GM19324 (cell line): ENCODE data around the gene RBM33.

Source experiments
- ATAC-seq: cut with Tn5 transposase; IDR thresholded peaks from one replicate; pipeline ENCODE4 v1.9.1; 2021; ENCODE audit warnings: mild to moderate bottlenecking, moderate library complexity; ENCODE audit not compliant: unreplicated experiment, low FRiP score

The RBM33 gene

DNA sequence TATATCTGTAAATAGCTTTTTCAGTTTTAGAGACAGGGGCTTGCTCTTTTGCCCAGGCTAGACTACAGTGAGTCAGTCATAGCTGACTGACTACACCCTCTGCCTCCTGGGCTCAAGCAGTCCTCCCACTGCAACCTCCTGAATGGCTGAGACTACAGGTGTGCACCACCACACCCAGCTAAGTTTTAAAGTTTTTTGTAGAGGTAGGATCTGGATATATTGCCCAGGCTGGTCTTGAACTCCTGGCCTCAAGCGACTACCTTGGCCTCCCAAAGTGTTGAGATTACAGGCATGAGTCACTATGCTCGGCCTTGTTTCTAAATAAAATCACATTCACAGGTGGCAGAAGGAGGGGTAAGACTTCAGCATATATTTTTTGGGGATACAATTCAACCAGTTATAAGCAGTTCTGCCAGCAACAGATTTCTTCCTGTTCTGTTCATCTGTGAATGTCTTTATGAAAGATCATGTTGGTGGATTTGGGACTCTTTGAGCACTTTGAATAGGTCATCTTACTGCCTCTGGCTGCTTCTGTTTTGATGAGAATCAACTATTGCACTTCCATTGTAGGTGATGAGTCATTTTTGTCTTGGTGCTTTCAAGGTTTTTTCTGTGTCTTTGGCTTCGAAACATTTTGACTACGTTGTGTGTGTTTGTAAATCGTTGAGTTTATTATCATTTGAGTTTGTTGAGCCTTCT, 15.7 kb downstream of the RBM33 start:
- no peak for ATAC-seq

DNA sequence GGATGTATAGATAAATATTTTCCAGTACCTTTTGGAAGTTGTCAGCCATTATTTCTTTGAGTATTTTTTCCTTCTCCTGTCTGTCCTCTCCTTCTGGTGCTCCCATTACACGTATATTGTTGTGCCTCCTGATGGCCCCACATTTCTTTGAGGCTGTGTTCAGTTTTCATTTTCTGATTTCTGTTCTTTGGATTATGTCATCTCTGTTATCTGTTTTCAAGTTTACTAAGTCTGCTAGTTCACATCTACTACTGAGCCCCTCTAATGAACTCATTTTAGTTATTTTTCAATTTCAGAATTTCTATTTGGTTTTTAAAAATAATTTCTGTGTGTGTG, 16.3 kb downstream of the RBM33 start:
- no peak for ATAC-seq

GRCh38 chr7:155662343-155663043, 18.0 kb downstream of the RBM33 start:
- no peak for ATAC-seq

GRCh38 chr7:155663937-155664336, 19.5 kb downstream of the RBM33 start:
- no peak for ATAC-seq

DNA sequence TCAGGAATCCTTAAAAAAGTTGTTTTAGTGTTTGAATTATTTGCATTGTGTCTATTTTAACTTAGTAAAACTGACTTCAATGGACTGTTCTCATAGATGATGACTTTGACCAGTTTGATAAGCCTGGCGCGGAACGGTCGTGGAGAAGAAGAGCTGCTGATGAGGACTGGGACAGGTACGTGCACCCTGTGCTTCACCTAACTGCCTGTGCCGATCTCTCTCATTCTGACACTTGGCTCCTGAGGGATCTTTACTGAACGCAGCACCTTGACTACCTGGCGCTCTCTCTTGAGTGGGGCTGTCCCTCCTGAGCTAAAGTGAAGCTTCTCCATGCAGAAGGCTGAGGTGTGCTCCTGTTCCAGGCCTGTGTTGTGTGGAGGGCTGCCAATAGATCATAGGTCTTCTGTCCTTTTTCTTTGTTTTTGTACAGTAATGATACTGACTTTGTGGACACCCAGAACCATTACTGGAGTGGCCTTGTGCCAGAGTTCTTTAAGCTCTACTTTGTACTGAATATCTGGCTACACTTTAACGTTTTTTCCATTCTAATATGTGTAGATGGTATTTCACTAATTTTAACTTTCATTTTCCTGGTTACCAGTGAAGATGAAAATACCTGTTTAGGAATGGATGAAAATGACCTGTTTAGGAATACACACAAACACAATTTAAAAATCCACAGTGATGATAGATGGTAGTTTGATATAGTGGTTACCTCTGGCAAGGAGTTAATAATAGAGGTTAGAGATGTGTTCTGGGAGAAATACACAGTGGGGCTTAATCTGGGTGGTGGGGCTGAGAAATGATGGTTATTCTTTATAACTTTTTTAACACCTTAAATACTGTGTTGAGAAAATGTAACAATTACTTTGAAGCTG, 20.9 kb downstream of the RBM33 start:
- no peak for ATAC-seq

DNA sequence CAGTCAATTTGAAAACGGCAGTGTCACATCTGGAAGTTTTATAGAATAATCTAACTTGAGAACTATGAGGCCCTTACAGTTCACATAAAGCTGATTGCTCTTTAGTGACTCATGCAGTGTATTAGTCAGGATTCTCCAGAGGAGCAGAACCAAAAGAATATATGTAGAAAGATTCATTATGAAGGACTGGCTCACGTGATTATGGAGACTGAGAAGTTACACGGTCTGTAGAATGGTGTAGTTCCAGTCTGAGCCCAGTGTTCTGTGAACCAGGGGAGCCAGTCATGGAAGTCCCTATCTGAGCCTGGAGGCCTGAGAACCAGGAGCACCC, 21.5 kb downstream of the RBM33 start:
- ATAC-seq: no peak

DNA sequence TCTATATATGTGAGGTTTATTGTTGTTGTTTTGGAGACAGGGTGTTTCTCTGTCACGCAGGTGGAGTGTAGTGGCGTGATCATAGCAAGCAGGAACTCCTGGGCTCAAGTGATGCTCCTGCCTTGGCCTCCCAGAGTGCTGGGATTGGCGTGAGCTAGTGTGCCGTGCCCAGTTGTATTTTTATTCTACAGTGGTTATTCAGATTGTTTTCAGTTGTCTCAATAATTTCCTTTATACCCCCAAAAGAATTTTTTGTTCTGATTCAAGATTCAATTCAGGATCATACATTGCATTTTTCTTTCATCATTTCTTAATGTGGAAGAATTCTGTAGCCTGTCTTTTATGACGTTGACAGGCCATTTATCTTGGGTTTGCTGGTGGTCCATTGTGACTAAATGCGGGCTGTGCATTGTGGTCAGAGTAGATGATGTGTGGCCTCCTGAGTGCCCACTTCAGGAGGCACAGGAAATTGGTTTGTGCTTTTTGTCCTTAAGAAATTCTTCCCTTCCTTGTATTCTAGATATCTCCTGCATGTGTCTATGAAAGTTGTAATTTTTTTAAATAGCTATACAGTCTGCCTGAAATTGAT, 22.9 kb downstream of the RBM33 start:
- no peak for ATAC-seq

DNA sequence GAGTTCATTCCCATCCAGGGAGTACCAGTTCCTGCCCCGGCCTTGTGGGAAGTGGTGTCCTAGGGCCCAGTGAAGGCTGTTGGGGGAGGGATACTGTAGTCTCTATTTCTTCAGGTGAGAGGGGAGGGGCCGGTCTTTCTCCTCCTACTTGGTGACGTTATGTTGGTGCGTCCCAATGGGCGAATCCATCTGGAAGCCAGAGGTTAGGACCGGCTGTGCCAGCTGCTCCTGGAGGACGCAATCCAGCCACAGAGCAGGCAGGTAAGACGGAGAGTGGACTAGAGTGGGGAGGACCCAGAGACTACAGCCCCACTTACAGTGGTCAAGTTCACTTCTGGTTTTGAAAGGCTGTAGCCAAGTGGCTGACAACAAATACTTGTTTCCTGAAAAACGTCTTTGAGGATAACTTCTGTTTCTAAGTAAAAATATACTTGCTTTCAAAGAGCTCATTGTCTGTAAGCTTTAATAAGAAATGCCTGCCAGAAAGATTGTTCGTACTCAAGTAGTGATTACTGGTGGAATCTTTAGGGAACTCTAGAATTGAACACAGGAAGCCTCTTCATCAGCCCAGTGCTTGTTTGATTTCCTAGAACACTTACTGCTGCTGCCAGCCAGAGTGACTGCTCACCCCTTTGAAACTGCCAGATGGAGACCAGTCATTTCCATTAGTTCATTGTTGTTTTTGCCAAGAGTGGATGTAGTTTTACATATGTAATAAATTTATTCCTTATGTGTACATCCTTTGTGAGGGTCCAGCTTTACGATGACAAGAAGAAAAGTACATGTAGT, 25.4 kb downstream of the RBM33 start:
- ATAC-seq: no peak

GRCh38 chr7:155670521-155670920, 26.1 kb downstream of the RBM33 start:
- ATAC-seq: no peak

DNA sequence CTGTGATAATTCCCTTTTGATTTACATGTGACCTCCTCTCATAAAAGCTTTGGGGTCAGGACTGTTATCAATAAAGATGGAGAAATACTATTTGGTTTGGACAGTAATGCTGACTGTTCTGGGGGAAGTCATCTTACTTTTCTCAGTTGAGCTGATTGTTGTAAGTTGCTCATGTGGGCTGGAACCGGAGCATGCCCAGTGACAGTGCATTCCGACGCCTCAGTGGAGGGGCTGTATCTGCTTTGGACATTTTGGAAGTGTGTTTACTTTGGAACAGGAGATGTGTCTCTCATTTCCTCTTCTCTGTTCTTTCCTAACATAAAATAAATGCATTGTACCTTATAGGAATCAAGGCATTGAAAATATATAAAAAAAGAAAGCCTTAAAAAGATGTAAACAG, 30.1 kb downstream of the RBM33 start:
- ATAC-seq: no peak

GRCh38 chr7:155676052-155676451, 31.6 kb downstream of the RBM33 start:
- ATAC-seq: no peak

DNA sequence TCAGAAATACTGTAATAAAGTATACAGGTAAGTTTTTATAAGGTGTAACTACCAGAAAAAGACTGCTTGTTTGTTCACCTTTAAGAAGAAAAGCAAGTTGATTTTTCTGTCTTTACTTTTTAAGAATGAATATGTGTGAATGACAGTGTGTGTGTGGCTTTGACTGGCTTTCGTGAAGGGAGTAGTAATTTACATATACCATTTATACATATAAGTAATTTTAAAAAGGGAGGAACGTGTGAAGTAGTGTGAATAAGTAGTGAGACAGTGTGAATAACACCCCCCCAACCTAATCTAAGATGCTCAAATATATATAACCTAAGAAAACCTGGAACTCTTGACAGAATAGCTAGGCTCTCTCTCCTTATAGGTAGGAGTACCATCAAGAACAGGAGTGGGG, 33.2 kb downstream of the RBM33 start:
- ATAC-seq: no peak

- ATAC-seq: no peak
Observed at GRCh38 chr7:155680124-155680523, 35.7 kb downstream of the RBM33 start.

- ATAC-seq: no peak
Observed at GRCh38 chr7:155680864-155681263, 36.4 kb downstream of the RBM33 start.

DNA sequence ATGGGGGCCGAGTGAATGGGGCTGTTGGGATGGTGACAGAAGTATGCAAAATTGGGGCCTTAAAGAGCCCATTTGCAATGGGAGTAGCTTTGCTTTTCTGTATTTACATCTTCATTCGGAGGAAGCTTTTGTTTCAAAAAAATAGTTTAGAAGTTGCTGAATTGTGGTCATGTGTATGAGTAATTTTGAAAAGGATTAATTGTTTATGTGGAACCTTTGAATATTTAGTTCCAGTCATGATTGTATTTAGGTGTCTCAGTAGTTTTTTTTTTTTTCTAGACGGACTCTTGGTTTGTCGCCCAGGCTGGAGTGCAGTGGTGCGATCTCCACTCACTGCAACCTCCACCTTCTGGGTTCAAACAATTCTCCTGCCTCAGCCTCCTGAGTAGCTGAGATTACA, 37.2 kb downstream of the RBM33 start:
- no peak for ATAC-seq

DNA sequence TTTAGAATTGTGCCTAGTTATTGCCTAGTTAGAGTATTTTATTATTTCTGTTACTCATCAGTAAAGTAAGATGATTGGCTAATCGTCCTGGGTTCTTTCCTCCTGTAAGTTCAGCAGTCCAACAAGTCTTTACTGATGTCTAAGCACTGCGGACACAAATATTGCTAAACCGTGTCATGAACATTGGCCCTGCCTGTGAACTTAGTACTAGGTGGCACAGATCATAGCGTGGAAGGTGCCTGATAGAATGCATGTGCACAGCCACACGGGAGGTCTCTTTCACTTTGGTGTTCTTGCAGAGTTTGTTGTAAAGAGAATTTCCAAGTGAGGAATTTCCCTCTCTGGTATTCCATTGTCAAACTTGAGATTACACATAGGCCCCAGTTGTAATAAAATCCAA, 38.0 kb downstream of the RBM33 start:
- ATAC-seq: no peak

- no peak for ATAC-seq
Observed at GRCh38 chr7:155683098-155683497, 38.6 kb downstream of the RBM33 start.

GRCh38 chr7:155683714-155684113, 39.3 kb downstream of the RBM33 start:
- ATAC-seq: no peak

- ATAC-seq: no peak
Observed at GRCh38 chr7:155684543-155684942, 40.1 kb downstream of the RBM33 start.

DNA sequence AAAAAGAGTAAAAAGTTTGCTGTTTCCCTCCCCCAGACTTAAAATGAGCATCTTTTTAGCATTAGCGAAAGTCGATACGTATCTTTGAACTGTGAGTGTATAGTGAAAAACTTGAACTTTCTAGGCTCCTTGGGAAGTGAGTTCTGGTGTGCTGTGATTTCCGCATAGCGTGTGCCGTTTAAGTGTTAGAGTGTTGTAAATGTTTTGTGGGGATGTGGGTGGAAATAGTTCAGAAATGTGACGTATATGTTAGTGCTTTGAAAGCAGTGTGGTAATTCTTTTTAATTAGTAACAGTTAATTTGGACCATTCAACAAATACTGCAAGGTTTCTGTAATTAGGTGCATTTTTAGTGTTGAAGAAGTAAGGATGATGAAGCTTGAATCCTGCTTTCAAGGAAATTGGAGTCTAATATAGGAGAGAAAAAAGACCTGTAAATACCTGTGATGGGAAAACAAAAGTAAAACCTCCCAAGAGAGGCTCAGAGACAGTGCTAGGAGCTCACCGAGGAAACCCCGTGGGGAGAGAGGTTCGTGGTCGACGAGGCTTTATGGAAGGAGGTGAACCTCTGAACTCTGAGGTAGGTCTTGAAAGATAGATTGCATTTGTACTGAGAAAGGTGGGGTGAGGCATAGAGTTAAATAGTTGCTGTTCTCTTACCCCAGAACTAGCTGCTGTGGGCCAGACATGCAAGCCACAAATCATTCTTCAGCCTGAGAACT, 40.8 kb downstream of the RBM33 start:
- ATAC-seq: no peak
